Middle frontal gyrus (tissue), 1 donor: ENCODE measurements around the gene RBP2.

Experiments used
- DNase-seq: peaks from one replicate; pipeline ENCODE4 v3.0.0-alpha.2; 2015; ENCODE audit warnings: low spot score; ENCODE audit errors: extremely low spot score

Gene RBP2

DNA sequence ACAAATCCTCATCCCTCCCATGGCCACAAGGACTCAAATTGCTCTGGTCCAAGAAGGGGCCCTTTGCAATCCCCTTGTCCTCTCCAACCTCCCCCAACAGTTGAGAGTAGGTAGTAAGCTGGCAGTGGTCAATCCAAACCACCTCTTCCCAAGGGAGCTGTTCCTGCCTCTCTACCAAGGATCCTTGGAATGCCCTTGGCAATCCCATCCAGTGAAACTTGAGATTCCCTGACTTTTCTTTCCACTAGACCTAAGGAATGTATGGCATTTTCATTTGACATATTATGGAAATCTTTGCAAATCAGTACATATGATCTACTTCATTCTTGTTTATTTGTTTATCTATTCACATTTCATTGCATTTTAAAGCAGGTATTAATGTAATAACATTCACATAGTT lies 4.8 kb upstream of the RBP2 start:
- no peak for DNase-seq

DNA sequence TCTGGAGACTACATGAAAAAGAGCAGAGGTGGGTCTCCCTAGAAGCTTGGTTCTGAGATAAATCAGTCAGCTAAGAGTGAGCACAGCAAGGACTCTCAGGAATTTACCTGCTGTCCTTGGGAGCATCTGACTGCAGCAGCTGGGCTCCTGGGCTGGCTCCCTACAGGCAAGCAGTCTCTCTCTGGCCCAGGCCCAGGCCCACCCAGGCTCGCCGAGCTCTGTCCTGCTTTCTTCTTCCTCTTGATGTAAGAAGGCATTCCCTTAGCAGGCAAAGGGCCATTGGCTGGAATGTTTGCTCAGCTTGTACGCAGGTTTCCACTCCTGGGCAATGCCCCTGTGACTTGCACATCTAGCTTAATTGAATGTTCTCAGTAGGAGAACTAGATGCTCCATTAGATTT lies 4.3 kb upstream of the RBP2 start:
- DNase-seq = no peak

DNA sequence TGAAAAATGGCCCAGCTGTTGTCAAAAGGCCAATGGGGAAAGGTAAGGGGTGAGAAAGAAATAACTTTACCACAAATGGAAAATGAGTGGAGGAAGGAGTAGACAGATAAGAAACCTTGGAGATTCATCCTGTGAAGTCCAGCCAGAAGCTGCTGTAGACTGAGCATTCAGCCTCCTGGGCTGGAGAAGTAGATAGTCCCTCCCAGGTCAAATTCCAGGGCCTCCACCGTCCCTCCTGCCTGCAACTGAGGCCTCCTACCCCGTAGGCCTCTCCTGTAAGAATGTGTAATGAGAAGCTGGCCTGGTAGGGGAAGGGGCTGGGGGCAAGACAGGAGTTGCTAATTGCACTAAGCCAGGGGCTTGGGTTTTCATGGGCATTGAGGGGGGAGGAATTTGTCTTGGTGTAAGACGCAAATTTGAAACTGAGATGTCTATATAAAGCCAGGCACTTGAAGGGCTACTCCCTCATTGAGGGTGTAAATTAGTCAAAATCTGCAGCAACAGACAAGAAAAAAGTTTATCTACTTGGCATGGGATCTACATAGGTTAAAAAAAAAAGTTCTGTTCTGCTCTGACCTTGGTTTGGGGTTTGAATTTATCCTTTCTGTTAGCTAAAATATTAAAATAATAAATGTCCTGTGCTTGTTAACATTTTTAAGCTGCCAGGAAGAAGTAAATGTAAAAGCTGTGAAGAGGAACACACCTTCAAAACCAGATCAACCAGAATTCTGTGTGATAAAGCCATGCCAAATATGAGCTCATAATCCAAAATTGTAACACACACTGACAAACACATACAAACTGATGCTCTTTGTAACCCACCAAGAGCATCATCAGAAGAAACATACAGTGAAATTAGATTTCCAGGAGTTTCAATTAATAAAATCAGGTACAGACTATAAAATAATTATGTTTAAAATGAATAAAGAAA lies 1.7 kb upstream of the RBP2 start:
- DNase-seq = no peak

DNA sequence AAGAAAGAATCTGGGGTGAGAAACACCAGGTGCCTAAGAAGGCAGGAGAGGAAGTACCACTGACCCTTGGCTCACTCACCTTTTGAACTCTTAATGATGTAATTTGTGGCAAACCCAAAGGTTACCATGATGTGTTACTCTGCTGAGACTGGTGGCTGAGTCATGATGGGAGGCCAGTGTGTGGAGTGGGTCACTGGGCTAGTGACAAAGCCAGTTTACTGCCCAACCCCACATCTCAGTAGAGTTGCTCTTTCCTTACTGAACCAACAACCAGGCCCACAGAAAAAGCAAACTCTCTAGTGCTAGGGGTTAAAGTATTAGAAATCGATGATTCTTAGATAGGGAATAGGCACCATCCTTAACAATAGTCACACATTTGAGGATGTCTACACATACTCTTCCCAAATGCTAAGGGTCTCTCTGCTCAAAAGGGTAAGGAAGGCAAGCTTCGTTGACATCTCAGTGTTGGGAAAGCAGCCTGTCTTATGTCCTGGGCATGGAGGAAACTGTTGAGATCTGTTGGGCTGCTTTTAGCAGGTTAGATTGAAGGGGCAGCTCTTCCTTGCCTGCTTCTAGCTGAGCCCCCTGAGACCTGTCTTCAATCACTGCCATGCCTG lies 3.1 kb downstream of the RBP2 start:
- no peak for DNase-seq

DNA sequence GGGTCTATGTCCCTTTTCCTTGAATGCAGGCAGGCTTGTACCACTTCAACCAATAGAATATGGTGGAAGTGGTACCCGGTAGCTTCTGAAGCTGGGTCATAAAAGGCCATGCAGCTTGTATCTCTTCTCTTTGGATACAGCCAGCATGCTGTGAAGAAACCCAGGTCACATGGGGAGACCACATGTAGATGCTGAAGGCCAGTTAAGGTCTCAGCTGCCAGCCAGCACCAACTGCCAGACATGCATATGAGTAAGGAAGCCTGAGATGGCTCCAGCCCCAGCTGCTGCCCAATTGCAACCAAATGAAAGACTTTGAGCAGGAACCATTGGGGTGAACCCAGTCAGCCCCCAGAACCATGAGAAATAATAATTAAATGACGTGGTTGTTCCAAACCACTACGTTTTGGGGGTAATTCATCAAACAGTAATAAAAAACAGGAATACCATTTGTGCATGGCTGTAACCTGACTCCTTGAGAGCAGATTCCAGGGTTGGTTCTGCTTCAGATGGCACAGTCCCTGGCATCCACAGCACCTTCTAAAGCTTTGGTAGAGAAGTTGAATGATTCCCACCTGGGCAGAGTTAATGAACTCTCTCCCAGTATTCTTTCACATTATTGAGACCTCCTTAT lies 3.8 kb downstream of the RBP2 start:
- no peak for DNase-seq

DNA sequence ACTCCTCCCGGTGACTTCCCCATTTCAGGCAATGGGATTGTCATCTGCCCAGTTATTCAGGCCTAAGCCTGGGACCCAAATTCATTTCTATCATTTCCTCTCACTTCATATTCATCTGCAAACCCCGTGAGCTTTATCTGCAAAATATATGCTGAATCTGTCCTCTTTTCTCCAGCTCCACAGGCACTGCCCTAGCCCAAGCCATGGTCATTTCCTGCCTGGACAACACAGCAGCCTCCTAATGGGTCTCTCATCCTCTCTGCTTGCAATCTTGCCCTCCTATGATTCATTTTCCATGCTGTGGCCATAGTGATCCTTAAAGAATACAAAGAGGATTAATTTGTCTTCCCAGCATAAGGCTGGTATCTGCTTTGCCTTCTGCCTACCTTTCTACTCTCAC lies 6.1 kb downstream of the RBP2 start:
- no peak for DNase-seq

DNA sequence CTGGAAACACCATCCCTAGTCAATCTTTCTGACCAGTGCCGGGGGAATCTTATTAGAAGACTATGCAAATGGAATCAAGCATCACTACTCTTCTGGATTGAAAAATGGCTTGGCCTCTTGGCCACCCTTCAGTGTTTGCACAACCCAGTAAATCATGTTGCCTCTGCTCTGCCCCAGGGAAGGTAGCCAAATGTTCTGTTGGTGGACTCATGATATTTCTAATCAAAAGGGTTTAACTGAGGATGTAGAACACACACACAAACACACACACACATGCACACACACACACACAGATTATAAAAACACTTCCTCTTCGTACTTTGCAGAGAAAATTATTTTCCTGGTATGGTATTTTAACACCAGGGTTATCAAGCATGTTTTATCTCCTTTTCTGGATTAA lies 7.9 kb downstream of the RBP2 start:
- no peak for DNase-seq

DNA sequence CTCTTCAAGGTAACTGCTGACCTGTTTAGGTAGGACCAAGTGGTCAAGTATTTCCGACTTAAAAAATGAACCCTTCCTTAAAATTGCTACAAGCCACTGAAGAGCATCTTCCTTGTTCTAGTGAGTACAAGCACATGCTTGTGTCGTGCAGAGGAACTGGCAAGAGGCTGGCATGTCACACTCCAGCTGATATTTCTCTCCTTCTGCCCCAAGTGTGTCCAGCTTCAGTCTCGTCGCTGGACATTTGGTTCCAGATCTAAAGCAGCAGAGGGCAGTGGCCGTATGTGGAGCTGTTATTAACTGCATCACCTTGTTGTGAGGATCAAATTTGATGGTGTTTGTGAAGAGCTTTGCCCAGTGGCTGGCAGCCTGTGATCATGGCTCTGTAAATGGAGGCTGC lies 10.0 kb downstream of the RBP2 start:
- no peak for DNase-seq

DNA sequence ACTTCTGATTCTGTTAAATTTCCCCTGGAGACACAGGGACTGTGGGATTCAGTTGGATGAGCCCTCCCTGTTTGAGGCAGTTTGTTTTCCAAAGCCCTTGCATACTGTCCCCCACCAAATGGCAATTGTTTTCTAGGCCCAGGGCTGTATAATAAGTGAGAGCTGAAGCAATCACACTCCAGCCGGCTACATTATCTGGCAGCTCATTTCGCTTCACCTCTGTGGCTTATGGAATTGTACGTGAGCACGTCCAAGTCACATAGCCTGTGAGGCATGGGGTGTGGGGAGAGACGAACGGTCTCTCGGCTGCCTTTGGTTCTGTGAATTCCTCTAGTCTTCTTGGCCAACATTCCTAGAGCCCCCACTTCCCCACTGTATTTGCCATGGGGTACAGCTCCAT lies 10.7 kb downstream of the RBP2 start:
- DNase-seq = no peak

DNA sequence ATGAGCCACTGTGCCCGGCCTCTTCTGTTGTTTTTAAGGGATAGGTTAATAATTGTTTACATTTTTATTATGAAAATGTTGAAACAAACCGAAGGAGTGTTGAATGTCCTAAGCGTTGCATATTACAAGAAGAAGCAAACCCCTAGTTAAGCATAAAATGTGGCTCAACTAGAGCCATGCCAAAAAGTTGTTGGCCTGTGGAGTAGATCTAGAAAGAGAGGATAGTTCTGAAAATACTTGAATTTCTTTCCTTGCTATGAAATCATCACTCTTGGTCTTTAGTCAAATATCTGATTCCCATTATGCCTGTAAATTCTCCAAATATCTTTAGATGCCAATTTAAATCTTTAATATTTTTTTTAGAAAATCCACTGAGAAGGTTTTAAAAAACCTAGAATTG lies 12.8 kb downstream of the RBP2 start:
- DNase-seq = no peak

DNA sequence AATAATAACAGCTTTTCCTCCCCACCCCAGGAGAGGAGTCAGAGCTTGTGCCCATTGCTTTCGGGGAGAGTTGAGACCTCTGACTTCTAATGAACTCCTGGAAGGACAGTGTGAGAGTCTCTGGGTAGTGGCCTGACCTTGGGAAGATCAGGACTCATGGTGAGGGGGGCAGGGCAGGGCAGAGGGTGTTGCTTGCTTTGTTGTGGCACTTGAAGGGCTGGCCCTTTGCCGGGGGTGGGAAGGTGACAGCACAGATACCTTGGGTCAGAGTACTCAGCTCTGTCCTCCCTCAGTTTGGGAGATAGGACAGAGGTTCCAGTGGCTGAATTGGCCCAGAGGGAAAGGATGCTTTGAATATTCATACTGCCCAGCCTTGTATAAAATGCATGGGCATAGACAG lies 15.8 kb downstream of the RBP2 start:
- no peak for DNase-seq

DNA sequence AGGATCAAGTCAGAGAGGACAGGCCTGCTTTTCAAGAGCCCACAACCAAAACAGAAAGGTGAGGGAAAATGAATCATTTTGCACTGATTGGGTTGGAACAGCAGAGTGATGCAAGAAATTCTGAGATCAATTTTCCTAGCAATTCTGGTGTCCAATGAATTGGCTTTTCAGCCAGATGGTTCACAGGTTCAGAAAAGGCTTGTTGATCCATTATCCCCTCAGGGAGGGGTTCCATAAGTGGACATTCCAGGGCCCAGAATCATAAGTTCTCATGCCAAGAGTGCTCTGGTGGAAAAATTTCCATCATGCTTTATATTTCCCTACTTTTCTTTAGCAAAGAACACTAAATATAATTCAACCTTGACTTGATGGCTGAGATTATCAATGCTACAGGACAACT lies 16.2 kb downstream of the RBP2 start:
- no peak for DNase-seq

DNA sequence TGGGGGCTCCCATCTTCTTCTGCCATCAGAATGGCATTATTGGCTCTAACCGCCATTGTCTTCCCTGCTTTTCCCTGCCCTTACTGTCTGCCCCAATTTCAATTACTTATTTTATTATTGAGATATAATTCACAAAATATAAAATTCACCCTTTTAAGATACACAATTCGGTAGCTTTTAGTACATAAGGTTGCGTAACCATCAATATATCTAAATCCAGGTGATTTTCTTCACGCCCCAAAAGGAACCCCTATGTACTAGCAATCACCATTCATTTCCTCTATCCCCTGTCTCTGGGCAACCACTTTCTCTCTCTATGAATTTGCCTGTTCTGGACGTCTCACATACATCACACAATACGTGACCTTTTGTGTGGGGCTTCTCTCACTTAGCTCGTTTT lies 18.0 kb downstream of the RBP2 start:
- DNase-seq = no peak

DNA sequence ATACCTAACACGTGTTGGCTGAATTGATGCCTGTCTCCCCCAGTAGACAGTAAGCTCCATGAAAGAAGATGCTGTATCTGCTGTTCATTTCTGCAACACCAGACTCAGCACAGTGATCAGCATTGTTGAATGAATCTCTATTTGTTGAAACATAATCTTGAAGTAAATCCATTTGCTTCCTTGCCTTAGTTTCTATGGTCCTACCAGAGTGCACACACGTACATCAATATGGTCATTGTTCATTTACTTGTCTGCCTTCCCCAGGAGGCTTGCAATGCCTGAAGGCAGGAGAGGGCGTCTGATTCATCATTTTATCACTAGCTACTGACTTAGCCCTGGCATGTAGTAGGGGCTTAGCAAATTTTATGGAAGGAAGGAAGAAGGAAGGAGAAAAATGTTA lies 19.2 kb downstream of the RBP2 start:
- no peak for DNase-seq

DNA sequence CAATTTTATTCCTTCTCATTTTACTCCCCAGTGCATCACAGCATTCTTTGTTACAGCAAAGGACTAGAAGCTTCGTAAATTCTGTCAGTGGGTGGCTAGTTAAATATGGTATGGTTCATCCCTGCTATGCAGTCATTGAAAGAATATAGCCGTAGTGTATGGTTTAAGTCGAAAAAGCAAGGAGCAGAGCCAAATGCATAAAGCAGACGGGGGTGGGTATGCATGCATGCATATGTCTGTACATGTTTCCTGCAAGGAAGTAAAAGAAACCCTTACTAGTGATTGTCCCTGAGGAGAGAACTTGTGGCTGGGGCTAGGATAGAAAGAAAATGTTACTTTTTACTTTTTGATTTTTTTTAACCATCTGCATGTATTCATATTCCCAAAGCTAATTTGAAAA lies 19.9 kb downstream of the RBP2 start:
- DNase-seq = no peak

DNA sequence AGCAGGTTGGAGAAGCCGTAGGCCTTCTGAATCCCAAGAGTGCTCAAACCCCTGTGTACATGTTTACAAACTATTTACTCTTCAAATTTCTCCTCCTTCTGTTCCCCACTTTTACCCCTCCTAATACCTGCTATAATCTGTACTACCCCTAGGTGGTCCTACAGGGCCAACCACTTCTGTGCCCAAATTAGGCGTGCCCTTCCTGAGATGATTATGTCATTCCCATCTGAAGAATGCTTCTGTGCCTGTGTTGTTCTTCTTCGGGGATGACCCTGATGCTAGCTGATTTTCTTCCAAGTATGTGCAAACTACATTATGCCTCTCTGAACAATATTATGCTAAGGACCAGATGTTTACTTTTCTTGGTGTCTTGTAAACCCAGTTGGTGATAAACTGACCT lies 20.5 kb downstream of the RBP2 start:
- no peak for DNase-seq

DNA sequence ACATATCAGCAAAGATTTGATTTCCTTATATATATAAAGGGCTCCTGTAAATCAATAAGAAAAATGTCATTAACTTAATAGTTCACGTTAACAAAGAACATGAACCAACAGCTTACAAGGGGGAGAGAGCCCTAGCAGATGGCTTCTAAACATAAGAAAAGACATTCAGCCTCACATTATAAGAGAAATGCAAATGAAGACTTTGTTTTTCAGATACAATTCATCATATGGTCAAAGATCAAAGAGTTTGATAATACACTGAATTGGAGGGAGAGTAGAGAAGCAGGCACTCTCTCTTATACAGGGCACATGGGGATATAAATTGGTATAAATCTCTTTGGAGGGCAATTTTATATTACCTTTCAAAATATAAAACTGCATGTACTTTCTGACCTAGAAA lies 21.1 kb downstream of the RBP2 start:
- DNase-seq = no peak

DNA sequence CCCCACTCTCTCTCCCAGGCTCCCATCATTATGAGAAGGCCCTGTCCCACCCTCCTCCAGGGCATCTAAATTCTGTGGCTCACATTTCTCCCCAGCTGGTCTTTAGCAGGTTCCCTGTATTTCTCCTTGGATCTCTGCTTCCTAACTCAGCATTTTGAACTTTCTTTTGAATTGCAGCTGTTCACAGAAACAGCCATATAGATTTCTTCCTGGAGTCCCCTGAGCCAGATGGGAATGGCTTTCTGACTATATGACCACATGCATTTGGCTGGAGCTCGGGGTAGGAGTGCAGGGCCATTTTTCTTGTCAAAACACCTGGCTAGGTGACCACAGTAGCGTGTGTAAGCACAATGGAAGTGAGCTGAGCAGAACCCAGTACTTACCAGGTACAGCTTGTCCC lies 22.0 kb downstream of the RBP2 start:
- no peak for DNase-seq

DNA sequence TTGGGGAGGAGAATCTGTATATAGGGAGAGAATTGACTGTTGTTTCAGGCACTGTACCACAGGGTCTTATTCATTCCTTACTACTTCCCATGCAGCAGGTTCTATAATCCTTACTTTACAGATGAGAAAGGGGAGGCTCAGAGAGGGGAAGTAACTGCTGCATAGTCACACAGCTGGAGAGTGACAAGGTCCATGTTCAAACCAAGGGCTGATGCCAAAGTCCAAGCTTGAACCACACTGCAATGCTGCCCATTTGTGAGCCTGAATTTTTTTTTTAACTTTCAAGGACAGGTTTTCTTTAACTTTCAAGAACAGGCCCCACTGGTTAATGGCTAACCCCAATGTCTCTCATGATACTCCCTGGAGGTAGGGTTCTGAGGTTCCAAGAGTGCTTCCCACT lies 26.2 kb downstream of the RBP2 start:
- DNase-seq = no peak

DNA sequence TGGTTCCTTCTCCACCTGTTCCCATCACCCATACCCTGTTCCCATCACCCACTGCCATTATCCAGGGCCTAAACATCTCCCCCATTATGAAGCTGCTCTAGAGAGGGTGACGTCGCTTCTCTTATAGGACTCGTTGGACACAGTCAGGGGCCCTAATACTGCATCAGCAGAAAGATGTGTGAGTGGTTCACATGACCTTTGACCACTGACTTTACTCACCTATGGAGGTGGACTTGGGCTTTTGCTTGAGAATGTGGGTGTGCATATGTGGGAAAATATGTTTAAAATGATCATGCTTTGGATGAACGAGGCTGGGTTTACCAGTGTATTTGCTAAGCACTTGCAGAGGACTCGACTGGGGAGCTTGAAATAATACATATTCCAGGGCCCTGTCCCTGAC lies 26.8 kb downstream of the RBP2 start:
- no peak for DNase-seq

DNA sequence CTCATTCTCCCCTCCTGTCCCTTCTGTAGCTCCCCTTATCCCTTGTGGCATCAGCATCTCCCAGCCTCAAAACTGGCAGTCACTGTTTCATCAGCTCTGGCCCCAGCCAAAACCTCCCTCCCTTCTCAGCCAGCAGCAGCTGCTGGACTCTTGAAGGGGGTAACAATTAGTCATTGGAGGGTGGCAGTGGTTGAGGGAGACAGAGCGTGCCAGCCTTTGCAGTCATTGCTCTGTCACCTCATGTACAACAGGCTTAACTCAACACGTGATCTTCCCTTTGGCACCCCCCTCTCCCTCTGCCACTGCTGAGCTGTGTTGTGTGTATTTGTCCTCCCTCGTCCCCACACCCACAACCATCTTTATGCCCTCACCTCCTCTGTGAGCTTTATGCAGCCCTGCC lies 28.2 kb downstream of the RBP2 start:
- DNase-seq = peak; percentile 55

DNA sequence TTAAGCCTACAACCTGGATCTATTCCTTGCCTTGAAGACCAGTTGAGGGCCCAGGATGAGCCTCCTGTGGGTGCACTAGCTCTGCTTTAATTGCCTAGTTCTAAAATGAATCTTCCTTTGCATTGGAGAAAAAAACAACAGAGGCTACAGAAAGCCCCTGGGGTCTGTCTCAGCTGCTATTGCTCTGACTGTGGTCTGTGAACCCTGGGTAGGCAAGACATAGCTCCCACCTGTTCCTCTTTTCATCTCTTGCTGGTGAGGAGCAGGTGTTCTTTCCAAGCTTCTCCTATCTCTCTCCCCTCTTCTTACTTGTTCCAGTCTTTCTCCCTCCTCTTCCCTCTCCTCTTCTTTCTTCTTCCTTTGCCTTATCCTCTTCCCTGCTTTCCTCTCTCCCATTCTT lies 28.8 kb downstream of the RBP2 start:
- DNase-seq = no peak

DNA sequence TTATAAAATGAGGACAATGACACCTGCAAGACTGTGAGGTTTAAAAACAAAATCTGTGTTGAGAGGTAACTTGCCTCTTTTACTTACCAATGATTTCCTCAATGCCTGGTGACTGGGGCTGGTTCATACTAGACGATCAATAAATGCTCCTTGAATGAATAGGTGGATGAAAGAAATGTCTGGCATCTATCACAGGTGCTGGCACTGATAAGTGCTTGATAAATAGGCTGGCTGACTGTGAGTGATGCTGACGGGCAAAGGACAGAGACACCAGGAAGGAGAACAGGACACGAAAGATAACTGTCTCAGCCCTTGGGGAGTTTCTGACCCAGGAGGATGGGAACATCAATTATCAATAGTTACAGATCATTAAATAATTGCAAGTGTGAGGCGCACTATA lies 31.9 kb downstream of the RBP2 start:
- no peak for DNase-seq
